Neutrophil (primary cell): ENCODE data around the gene CPLANE2.

ENCODE experiments used
- H3K27ac ChIP-seq: fragments of 200-600 bp; sonication (generic); 2 replicates; pipeline ENCODE4 v1.5.1; 2016; ENCODE audit warnings: mild to moderate bottlenecking, moderate library complexity
- H3K27me3 ChIP-seq: fragments of 200-600 bp; sonication (generic); 2 replicates; pipeline ENCODE4 v1.6.0; 2016; ENCODE audit warnings: mild to moderate bottlenecking
- H3K36me3 ChIP-seq: fragments of 200-600 bp; sonication (generic); 2 replicates; pipeline ENCODE4 v1.5.1; 2017
- H3K4me1 ChIP-seq, 2 experiments: fragments of 200-600 bp in 1 of 2; sonication (generic) in 1 of 2; 1 replicate in 1 of 2; 2 replicates in 1 of 2; pipeline versions ENCODE4 v1.5.1 to v1.6.1; 2013 to 2016; ENCODE audit warnings: low read depth in 1 of 2, low read length in 1 of 2, mild to moderate bottlenecking in 1 of 2, moderate library complexity in 1 of 2; ENCODE audit not compliant: control insufficient read depth in 1 of 2, insufficient read depth in 1 of 2
- H3K4me3 ChIP-seq, 2 experiments: fragments of 200-600 bp in 1 of 2; sonication (generic) in 1 of 2; 1 replicate in 1 of 2; 2 replicates in 1 of 2; pipeline ENCODE4 v1.5.1; 2013 to 2016; ENCODE audit warnings: low read depth in 1 of 2, low read length in 1 of 2, mild to moderate bottlenecking in 1 of 2, moderate library complexity in 1 of 2
- H3K9me3 ChIP-seq: fragments of 200-600 bp; sonication (generic); 2 replicates; pipeline ENCODE4 v1.5.1; 2016
- CTCF ChIP-seq: fragments of 200-600 bp; sonication (generic); IDR thresholded peaks from 2 replicates; pipeline ENCODE4 v1.5.1; 2016; ENCODE audit warnings: antibody characterized with exemption

Gene CPLANE2

GRCh38 chr1:16204634-16205333 lies 32.2 kb downstream of the CPLANE2 start:
- Histone ChIP-seq H3K9me3 (no peaks in the 10 kb centered on the region), H3K27me3 (peaks cover 8% of the 10 kb centered on the region), H3K4me3 (no peak overlapping the region), H3K27ac (no peak overlapping the region), H3K36me3 (no peaks in the 10 kb centered on the region), H3K4me1 (peaks cover 14 to 17% of the 10 kb centered on the region in 2 experiments)
- no peak for TF ChIP-seq CTCF

GRCh38 chr1:16204216-16204615 lies 32.8 kb downstream of the CPLANE2 start:
- TF ChIP-seq CTCF: no peak

GRCh38 chr1:16203550-16203949 lies 33.4 kb downstream of the CPLANE2 start:
- Histone ChIP-seq H3K9me3 (no peaks in the 10 kb centered on the region), H3K36me3 (no peaks in the 10 kb centered on the region), H3K4me1 (peaks cover 14 to 17% of the 10 kb centered on the region in 2 experiments), H3K4me3 (no peak overlapping the region), H3K27me3 (peaks cover 8% of the 10 kb centered on the region), H3K27ac (no peak overlapping the region)
- no peak for TF ChIP-seq CTCF

More at GRCh38 chr1:16204216-16204615, 32.8 kb downstream of the CPLANE2 start:
- Histone ChIP-seq H3K9me3 (no peaks in the 10 kb centered on the region), H3K27me3 (peaks cover 8% of the 10 kb centered on the region), H3K4me1 (peaks cover 14 to 17% of the 10 kb centered on the region in 2 experiments), H3K4me3 (no peak overlapping the region), H3K27ac (no peak overlapping the region), H3K36me3 (no peaks in the 10 kb centered on the region)

GRCh38 chr1:16202281-16203210 lies 34.4 kb downstream of the CPLANE2 start:
- Histone ChIP-seq H3K36me3 (no peaks in the 10 kb centered on the region), H3K9me3 (no peaks in the 10 kb centered on the region), H3K27me3 (peaks cover under 1% of the 10 kb centered on the region), H3K27ac (no peak overlapping the region), H3K4me1 (peaks cover 12 to 15% of the 10 kb centered on the region in 2 experiments), H3K4me3 (no peak overlapping the region)
- no peak for TF ChIP-seq CTCF

- no peak for TF ChIP-seq CTCF
- Histone ChIP-seq H3K27ac (no peak overlapping the region), H3K4me3 (no peak overlapping the region), H3K4me1 (no peaks in the 10 kb centered on the region), H3K36me3 (no peaks in the 10 kb centered on the region), H3K27me3 (no peaks in the 10 kb centered on the region), H3K9me3 (no peaks in the 10 kb centered on the region)
Measured at GRCh38 chr1:16199700-16200099, 37.3 kb downstream of the CPLANE2 start.
